Measurements from ENCODE around the gene VPS37B. TPM values are rescaled to one million over a fixed set of nuclear protein-coding genes. Genes with fewer than 3 reads are reported as not detected.

The VPS37B gene
- total and polyA plus RNA-seq, 2 of the 8 experiments (the other 6 are each of a cell fraction or from before 2014, with no cell fraction given), result 11.9 to 15.7 TPM

DNA sequence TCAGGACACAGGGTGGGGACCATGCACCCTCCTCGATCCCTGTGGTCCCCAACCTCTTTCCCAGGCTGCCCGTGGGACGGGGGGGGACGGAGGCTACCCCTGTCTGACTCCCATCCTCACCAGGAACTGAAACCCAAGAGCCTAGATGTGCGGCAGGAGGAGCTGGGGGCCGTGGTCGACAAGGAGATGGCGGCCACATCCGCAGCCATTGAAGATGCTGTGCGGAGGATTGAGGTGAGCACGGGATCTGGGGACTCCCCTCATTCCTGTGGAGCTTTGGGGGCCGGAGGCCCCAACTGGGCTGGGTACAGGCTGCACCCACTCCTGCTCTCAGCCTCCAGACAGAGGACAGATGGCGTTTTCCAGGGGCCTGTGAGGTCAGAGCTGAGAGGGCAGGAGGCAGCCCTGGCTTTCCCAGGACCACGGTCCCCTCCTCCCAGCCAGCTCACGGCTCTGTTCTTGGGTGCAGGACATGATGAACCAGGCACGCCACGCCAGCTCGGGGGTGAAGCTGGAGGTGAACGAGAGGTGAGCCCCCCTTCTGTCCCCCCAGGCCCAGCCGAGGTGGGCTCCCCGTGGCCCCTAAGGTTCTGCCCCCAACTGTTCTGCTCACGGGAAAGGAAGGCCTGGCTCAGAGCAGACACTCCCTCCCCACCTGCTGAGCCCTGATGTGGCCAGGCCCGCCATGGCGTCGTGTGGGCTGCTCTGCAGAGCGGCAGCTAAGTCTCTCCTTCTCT lies 36.5 kb downstream of the VPS37B start:
- Histone ChIP-seq H4K20me1 (replicated peaks in 1 of 2; ENCODE audit: control insufficient read depth in 1 of 2, insufficient read depth in 2 of 2, low read length in 2 of 2) (peaks cover 4 to 23% of the 10 kb centered on the region in 2 experiments), H2BK12ac (ENCODE audit: low read depth, low read length) (no peak overlapping the region), H3K23ac (ENCODE audit: insufficient read length) (no peak overlapping the region), H3K23me2 (ENCODE audit: low read depth, low read length) (no peaks in the 10 kb centered on the region), H3K36me3 (ENCODE audit: control insufficient read depth in 2 of 4, insufficient read depth in 4 of 4, low read length in 3 of 4) (peaks cover 0 to 3% (median 0%) of the 10 kb centered on the region in 4 experiments; a peak in 3 of 8 replicates), H3K4me2 (ENCODE audit: insufficient read depth in 1 of 2, low read depth in 2 of 2, low read length in 2 of 2) (no peak overlapping the region), H2BK120ac (replicated peaks; ENCODE audit: low read depth, low read length) (no peak overlapping the region), H3K9ac (replicated peaks in 1 of 4; ENCODE audit: extremely low read depth in 1 of 4, low read depth in 3 of 4, low read length in 3 of 4) (no peak overlapping the region), H3K27me3 (replicated peaks in 1 of 4; ENCODE audit: control insufficient read depth in 3 of 4, extremely low read depth in 1 of 4, insufficient read depth in 3 of 4, low read length in 3 of 4) (no peaks in the 10 kb centered on the region), H2BK15ac (ENCODE audit: low read length) (no peak overlapping the region), H3K4me3 (ENCODE audit: extremely low read depth in 1 of 4, insufficient read depth in 2 of 4, low read depth in 3 of 4, low read length in 4 of 4) (no peak overlapping the region), H3K27ac (ENCODE audit: low read depth, low read length) (no peak overlapping the region), H2AFZ (ENCODE audit: low read length) (no peak overlapping the region), H2BK5ac (ENCODE audit: low read depth, low read length) (no peak overlapping the region), H2AK5ac (ENCODE audit: low read depth, low read length) (no peak overlapping the region), H3K79me1 (ENCODE audit: low read depth, low read length) (no peaks in the 10 kb centered on the region), H3K79me2 (ENCODE audit: control insufficient read depth in 1 of 2, insufficient read depth in 2 of 2, low read length in 2 of 2) (no peaks in the 10 kb centered on the region), H3K4ac (replicated peaks; ENCODE audit: insufficient read length, low read depth, low read length) (no peak overlapping the region), H4K8ac (ENCODE audit: extremely low read depth, insufficient read depth, low read length) (no peak overlapping the region), H4K5ac (ENCODE audit: insufficient read length, low read depth, low read length) (no peak overlapping the region), H3K14ac (ENCODE audit: insufficient read length) (no peak overlapping the region), H2BK20ac (ENCODE audit: low read length) (no peak overlapping the region), H3K9me3 (ENCODE audit: insufficient read depth in 2 of 2, low read depth in 1 of 2, low read length in 1 of 2) (no peaks in the 10 kb centered on the region), H3K56ac (replicated peaks; ENCODE audit: insufficient read length, low read depth, low read length) (no peak overlapping the region), H4K91ac (replicated peaks; ENCODE audit: insufficient read length, low read length) (no peak overlapping the region), H3K18ac (ENCODE audit: extremely low read depth, low read length) (no peak overlapping the region), H3K4me1 (replicated peaks in 1 of 4; ENCODE audit: control insufficient read depth in 3 of 4, insufficient read depth in 4 of 4, low read length in 3 of 4) (0 out of 7 replicates have a peak, but pooled peaks cover 0 to 2% (median 0%) of the 10 kb centered on the region in 4 experiments)
- WGBS, 2 experiments (ENCODE audit: extremely low coverage in 1 of 2, insufficient coverage in 1 of 2, insufficient read length in 1 of 2, insufficient replicate concordance in 2 of 2, low coverage in 1 of 2, low lambda C conversion rate in 2 of 2, missing lambda C conversion rate in 1 of 2), result 89% methylated on average over 25 of the region's 26 CpGs; no CpG with 5 or more reads in 1 of the 2 experiments
- FAIRE-seq (no peak), DNase-seq (ENCODE audit: low read depth in 1 of 2, low spot score in 2 of 2) (no peak)
- POLR2A ChIA-PET (ENCODE audit: partially characterized antibody), result interaction anchor here (0.5 to 2.4 kb wide), 6 partner anchors 13 to 116 kb away, joined by 3 to 7 read pairs (median 3); partner anchors contain the start of gene OGFOD2
- CTCF ChIA-PET (ENCODE audit: partially characterized antibody), result interaction anchor here (0.5 to 20.1 kb wide), 26 partner anchors 12 to 384 kb away, joined by 3 to 473 read pairs (median 4); partner anchors contain the start of gene VPS37B
- TF ChIP-seq HDAC2 (IDR thresholded peaks at IDR 0.05; ENCODE audit: borderline replicate concordance in 1 of 2, low read depth in 2 of 2, low read length in 2 of 2), result no peak
- TF ChIP-seq NANOG (IDR thresholded peaks at IDR 0.05; ENCODE audit: insufficient read depth, low read depth, low read length, poor library complexity, severe bottlenecking), result no peak
- TF ChIP-seq SAP30 (IDR thresholded peaks at IDR 0.05; ENCODE audit: insufficient read depth, insufficient replicate concordance, low read length), result no peak
- TF ChIP-seq, protein P1, sequence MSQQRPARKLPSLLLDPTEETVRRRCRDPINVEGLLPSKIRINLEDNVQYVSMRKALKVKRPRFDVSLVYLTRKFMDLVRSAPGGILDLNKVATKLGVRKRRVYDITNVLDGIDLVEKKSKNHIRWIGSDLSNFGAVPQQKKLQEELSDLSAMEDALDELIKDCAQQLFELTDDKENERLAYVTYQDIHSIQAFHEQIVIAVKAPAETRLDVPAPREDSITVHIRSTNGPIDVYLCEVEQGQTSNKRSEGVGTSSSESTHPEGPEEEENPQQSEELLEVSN (IDR thresholded peaks at IDR 0.05), result no peak
- TF ChIP-seq POLR2A (IDR thresholded peaks at IDR 0.05; ENCODE audit: control extremely low read depth in 1 of 2, low read depth in 2 of 2, low read length in 2 of 2), result no peak
- TF ChIP-seq BCL11A (IDR thresholded peaks at IDR 0.05; ENCODE audit: low read depth in 2 of 2, low read length in 2 of 2), result no peak
- no peak for TF ChIP-seq POLR2AphosphoS5 (IDR thresholded peaks at IDR 0.05; ENCODE audit: low read depth, low read length)
- TF ChIP-seq MAFK (IDR thresholded peaks at IDR 0.05; ENCODE audit: low read depth, low read length), result no peak
- TF ChIP-seq TAF7 (optimal IDR thresholded peaks at IDR 0.05; ENCODE audit: borderline replicate concordance, low read depth, low read length), result no peak
- TF ChIP-seq RAD21 (IDR thresholded peaks at IDR 0.05 in 1 of 2, conservative IDR thresholded peaks at IDR 0.05 in 1 of 2; ENCODE audit: low read depth in 2 of 2, low read length in 2 of 2), result no peak
- no peak for TF ChIP-seq CBX5 (IDR thresholded peaks at IDR 0.05; ENCODE audit: low read depth, low read length)

Data from H1 (cell line).